MCF 10A (cell line): ENCODE data around the gene NDC1. TPM values are rescaled to one million over a fixed set of nuclear protein-coding genes. Genes with fewer than 3 reads are reported as not detected.

Source experiments
- BruUV-seq: library from RNA; stranded (reverse); fragments of 400-500 nt; replicated peaks from 2 replicates; lab custom pipeline; 2021; lab: Mats Ljungman, UMichigan
- CTCF ChIA-PET: fragments of 300-600 bp; sonication (Branson Sonifier 250); formaldehyde crosslinking; extraction: SDS; loops from one replicate; lab custom pipeline; 2021; ENCODE audit warnings: antibody characterized with exemption, inconsistent platforms; lab: Yijun Ruan, JAX
- POLR2A ChIA-PET: fragments of 300-600, 350-650 bp; sonication (Branson Sonifier 250); formaldehyde crosslinking; extraction: SDS; loops from one replicate; lab custom pipeline; 2020; ENCODE audit warnings: antibody characterized with exemption, inconsistent platforms; lab: Yijun Ruan, JAX
- DNase-seq: peaks from one replicate; pipeline ENCODE4 v3.0.0-alpha.2; 2018; ENCODE audit not compliant: unreplicated experiment
- H3K27ac Mint-ChIP-seq: one replicate; pipeline ENCODE4 v1.8.0; 2022; ENCODE audit warnings: mild to moderate bottlenecking, low read depth, mixed read lengths; ENCODE audit not compliant: unreplicated experiment
- H3K27me3 Mint-ChIP-seq: one replicate; pipeline ENCODE4 v1.8.0; 2022; ENCODE audit warnings: mixed read lengths; ENCODE audit not compliant: insufficient read depth, unreplicated experiment
- H3K36me3 Mint-ChIP-seq: one replicate; pipeline ENCODE4 v1.8.0; 2022; ENCODE audit warnings: mild to moderate bottlenecking, moderate library complexity, mixed read lengths; ENCODE audit not compliant: insufficient read depth, unreplicated experiment
- H3K4me1 Mint-ChIP-seq: one replicate; pipeline ENCODE4 v1.8.0; 2022; ENCODE audit warnings: mixed read lengths; ENCODE audit not compliant: insufficient read depth, unreplicated experiment
- H3K4me3 Mint-ChIP-seq: one replicate; pipeline ENCODE4 v1.8.0; 2022; ENCODE audit warnings: mild to moderate bottlenecking, moderate library complexity, mixed read lengths; ENCODE audit not compliant: unreplicated experiment
- H3K9me3 Mint-ChIP-seq: one replicate; pipeline ENCODE4 v1.8.0; 2022; ENCODE audit warnings: mixed read lengths; ENCODE audit not compliant: unreplicated experiment
- intact Hi-C: fragments of 100-400 bp; cut with micrococcal nuclease; formaldehyde crosslinking; loops from 2 replicates; pipeline ENCODE4 v1.14.1; 2022
- total RNA-seq: library from RNA; stranded (reverse); gene quantifications from 2 replicates; pipeline ENCODE4 v1.2.3, GENCODE V29; 2022
- TF ChIP-seq, protein P1 (sequence below): fragments of 200-600 bp; IDR thresholded peaks from one replicate; pipeline ENCODE4 v1.8.0; 2022; ENCODE audit warnings: antibody characterized with exemption, mild to moderate bottlenecking; ENCODE audit not compliant: unreplicated experiment

Gene NDC1
- total RNA-seq, 1 experiment from 2014 or later = 18.7 TPM

GRCh38 chr1:53728702-53729455 is 109.2 kb downstream of the NDC1 start:
- TF ChIP-seq, protein P1, sequence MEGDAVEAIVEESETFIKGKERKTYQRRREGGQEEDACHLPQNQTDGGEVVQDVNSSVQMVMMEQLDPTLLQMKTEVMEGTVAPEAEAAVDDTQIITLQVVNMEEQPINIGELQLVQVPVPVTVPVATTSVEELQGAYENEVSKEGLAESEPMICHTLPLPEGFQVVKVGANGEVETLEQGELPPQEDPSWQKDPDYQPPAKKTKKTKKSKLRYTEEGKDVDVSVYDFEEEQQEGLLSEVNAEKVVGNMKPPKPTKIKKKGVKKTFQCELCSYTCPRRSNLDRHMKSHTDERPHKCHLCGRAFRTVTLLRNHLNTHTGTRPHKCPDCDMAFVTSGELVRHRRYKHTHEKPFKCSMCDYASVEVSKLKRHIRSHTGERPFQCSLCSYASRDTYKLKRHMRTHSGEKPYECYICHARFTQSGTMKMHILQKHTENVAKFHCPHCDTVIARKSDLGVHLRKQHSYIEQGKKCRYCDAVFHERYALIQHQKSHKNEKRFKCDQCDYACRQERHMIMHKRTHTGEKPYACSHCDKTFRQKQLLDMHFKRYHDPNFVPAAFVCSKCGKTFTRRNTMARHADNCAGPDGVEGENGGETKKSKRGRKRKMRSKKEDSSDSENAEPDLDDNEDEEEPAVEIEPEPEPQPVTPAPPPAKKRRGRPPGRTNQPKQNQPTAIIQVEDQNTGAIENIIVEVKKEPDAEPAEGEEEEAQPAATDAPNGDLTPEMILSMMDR = no peak
- Mint-ChIP-seq H3K4me1 (peaks cover 13% of the 10 kb centered on the region), H3K27me3 (no peaks in the 10 kb centered on the region), H3K4me3 (no peak overlapping the region), H3K9me3 (no peaks in the 10 kb centered on the region), H3K36me3 (no peaks in the 10 kb centered on the region), H3K27ac (no peak overlapping the region)
- intact Hi-C loops = no loop called here
- ChIA-PET POLR2A (no interaction called here), CTCF (interaction anchor here (0.6 kb wide), 1 partner anchor 744 kb away, joined by 3 read pairs; no protein-coding TSS in a partner anchor)
- BruUV-seq = no TSS peak
- DNase-seq = no peak

GRCh38 chr1:53728196-53728595 is 109.9 kb downstream of the NDC1 start:
- Mint-ChIP-seq H3K27me3 (no peaks in the 10 kb centered on the region), H3K4me1 (peaks cover 6% of the 10 kb centered on the region), H3K9me3 (no peaks in the 10 kb centered on the region), H3K36me3 (no peaks in the 10 kb centered on the region), H3K27ac (no peak overlapping the region), H3K4me3 (no peak overlapping the region)
- POLR2A ChIA-PET = no interaction called here
- CTCF ChIA-PET = interaction anchor here (0.6 kb wide), 1 partner anchor 743 kb away, joined by 3 read pairs; no protein-coding TSS in a partner anchor
- intact Hi-C loops = no loop called here
- DNase-seq = no peak
- TF ChIP-seq, protein P1 = no peak
- no TSS peak for BruUV-seq

DNA sequence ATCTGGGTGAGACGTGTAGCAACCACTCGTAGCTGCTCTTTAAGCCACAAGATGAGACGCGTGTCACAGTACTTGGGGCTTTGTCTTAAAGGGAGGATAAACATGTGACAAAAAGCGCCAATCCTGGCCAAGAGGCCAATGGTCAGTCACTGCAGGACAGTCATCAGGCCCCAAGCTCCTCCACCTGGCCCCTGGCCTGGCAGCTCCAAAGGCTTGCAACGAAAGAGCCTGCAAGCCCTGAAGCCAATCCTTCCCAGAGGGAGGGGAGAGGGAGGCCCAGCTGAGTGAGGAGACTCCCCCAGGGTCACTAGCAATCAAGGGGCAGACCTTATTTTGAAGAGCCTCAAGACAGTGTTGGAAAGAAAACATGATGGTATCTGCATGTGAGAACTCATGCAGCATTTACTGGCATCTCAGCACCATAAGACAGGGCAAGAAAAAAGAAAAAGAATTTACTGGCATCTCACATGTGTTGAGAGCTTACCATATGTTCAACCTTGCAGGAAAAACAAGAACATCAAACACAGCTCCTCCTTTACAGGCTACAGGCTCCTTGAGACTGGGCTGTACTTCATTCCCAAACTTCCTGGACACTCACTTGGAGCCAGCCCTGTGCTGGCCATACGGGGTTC is 110.5 kb downstream of the NDC1 start:
- intact Hi-C loops = no loop called here
- Mint-ChIP-seq H3K36me3 (no peaks in the 10 kb centered on the region), H3K4me1 (peaks cover under 1% of the 10 kb centered on the region), H3K9me3 (no peaks in the 10 kb centered on the region), H3K27me3 (no peaks in the 10 kb centered on the region), H3K27ac (no peak overlapping the region), H3K4me3 (no peak overlapping the region)
- TF ChIP-seq, protein P1 = no peak
- CTCF ChIA-PET = interaction anchor here (0.6 to 0.8 kb wide), 2 partner anchors 19 to 45 kb away, joined by 3 read pairs; no protein-coding TSS in a partner anchor
- POLR2A ChIA-PET = no interaction called here
- no TSS peak for BruUV-seq
- DNase-seq = no peak

DNA sequence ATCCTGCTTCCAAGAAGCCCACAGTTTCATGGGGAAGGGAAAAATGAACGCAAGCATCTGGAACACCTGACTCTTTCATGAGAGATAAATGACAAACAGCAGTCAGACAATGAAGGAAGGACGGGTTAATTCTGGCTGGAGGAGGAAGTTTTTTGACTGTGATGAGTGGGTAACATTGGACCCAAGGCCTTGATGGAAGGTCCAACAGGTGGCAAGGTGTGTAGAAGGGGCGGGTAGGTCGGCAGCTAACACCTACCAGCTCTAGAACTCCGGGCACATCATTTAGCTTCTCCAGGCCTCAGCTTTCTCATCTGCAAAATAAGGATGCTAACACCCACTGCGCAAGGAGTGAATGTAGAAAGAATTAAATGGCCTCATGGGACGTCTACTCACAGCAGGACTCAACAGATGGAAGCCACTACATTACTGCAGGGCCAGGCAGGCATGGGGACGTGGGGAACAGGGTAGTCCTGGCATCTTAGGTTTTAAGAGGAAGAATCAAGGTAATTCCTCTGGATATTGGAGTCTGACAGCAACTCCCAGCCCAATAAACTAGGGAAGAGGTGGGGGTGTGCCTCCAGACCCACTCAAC is 112.0 kb downstream of the NDC1 start:
- Mint-ChIP-seq H3K4me3 (no peak overlapping the region), H3K4me1 (no peaks in the 10 kb centered on the region), H3K27ac (no peak overlapping the region), H3K36me3 (no peaks in the 10 kb centered on the region), H3K27me3 (no peaks in the 10 kb centered on the region), H3K9me3 (no peaks in the 10 kb centered on the region)
- no peak for DNase-seq
- TF ChIP-seq, protein P1 = no peak
- no TSS peak for BruUV-seq
- intact Hi-C loops = no loop called here
- ChIA-PET CTCF (no interaction called here), POLR2A (no interaction called here)
